Progenitor cell of endocrine pancreas (in vitro differentiated cells): ENCODE data around the gene MYNN. TPM values are rescaled to one million over a fixed set of nuclear protein-coding genes. Genes with fewer than 3 reads are reported as not detected.

Source experiments
- DNase-seq: peaks from one replicate; pipeline ENCODE4 v3.0.0; 2021; ENCODE audit warnings: low spot score; ENCODE audit not compliant: unreplicated experiment
- H3K27ac Mint-ChIP-seq: 2 replicates; pipeline ENCODE4 v1.8.0; 2021; ENCODE audit warnings: mild to moderate bottlenecking, moderate library complexity, mixed read lengths
- H3K27me3 Mint-ChIP-seq: 2 replicates; pipeline ENCODE4 v1.8.0; 2021; ENCODE audit warnings: mixed read lengths
- H3K36me3 Mint-ChIP-seq: 2 replicates; pipeline ENCODE4 v1.8.0; 2022; ENCODE audit warnings: mixed read lengths; ENCODE audit not compliant: insufficient read depth
- H3K4me1 Mint-ChIP-seq: 2 replicates; pipeline ENCODE4 v1.8.0; 2021; ENCODE audit warnings: low read depth, mixed read lengths
- H3K4me3 Mint-ChIP-seq: 2 replicates; pipeline ENCODE4 v1.8.0; 2021; ENCODE audit warnings: low read depth, mild to moderate bottlenecking, moderate library complexity, mixed read lengths
- H3K9me3 Mint-ChIP-seq: 2 replicates; pipeline ENCODE4 v1.8.0; 2021; ENCODE audit warnings: low read depth, mixed read lengths
- total RNA-seq: library from RNA; stranded (reverse); gene quantifications from 2 replicates; pipeline ENCODE4 v1.2.1, GENCODE V29; 2021
- TF ChIP-seq, protein P1 (sequence below): fragments of 200-600 bp; sonication (generic); IDR thresholded peaks from one replicate; pipeline ENCODE4 v1.5.0; 2021; ENCODE audit warnings: antibody characterized with exemption, mild to moderate bottlenecking; ENCODE audit not compliant: unreplicated experiment

MYNN gene
- total RNA-seq, 1 donor from 2014 or later, result 15.8 TPM

GRCh38 chr3:169769287-169770181 lies 3.7 kb upstream of the MYNN start, which contains the start of gene ACTRT3:
Gene ACTRT3 (minus strand): TSS chr3:169769561. CDS start chr3:169769520, 41 bp downstream.
- H3K27ac Mint-ChIP-seq, result peak within 1 kb of the TSS; percentile 97
- H3K9me3 Mint-ChIP-seq, result peaks cover 9% of the 10 kb centered on the region
- TF ChIP-seq, protein P1, sequence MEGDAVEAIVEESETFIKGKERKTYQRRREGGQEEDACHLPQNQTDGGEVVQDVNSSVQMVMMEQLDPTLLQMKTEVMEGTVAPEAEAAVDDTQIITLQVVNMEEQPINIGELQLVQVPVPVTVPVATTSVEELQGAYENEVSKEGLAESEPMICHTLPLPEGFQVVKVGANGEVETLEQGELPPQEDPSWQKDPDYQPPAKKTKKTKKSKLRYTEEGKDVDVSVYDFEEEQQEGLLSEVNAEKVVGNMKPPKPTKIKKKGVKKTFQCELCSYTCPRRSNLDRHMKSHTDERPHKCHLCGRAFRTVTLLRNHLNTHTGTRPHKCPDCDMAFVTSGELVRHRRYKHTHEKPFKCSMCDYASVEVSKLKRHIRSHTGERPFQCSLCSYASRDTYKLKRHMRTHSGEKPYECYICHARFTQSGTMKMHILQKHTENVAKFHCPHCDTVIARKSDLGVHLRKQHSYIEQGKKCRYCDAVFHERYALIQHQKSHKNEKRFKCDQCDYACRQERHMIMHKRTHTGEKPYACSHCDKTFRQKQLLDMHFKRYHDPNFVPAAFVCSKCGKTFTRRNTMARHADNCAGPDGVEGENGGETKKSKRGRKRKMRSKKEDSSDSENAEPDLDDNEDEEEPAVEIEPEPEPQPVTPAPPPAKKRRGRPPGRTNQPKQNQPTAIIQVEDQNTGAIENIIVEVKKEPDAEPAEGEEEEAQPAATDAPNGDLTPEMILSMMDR, result no peak
- DNase-seq, result peak; percentile 67
- no peaks in the 10 kb centered on the region for H3K27me3 Mint-ChIP-seq
- H3K4me1 Mint-ChIP-seq, result peaks cover 12% of the 10 kb centered on the region
- H3K36me3 Mint-ChIP-seq, result peaks cover 6% of the 10 kb centered on the region
- peak within 1 kb of the TSS; percentile 87 for H3K4me3 Mint-ChIP-seq

DNA sequence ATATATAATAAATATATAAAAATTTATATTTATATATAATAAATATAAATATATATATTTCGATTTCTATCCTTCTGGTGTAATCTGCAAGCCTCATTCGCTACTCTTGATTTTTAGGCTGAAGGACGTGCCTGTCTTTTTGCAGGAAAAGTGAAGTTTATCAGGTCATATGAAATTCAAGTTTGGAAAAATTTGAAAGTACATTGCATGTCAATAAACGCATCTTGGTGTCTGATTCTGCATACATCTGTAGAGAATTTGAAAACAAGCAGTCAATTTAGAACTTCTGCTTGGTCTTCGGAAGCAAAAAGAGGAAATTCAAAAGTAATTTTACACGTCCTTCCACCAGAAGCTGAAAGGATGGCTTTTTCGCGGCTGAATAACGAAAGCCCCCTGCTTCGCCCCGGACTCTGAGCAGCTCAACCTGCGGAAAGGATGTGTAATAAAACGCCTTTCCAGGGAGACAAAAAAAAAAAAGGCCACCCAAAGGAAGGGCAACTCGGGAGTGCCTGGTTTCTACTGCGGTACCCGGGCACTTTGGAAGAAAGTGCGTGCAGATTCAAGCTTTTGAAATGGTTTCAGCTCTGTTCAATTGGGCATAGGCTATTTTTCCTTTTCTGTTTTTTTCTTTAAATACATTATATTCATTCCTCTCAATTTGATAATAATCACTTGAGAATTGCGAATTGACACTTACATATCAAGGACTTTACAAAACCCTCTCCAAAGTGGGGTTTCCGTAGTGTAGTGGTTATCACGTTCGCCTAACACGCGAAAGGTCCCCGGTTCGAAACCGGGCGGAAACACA lies 1.5 kb upstream of the MYNN start:
- peaks cover 16% of the 10 kb centered on the region for H3K4me1 Mint-ChIP-seq
- DNase-seq, result peak; percentile 50
- H3K27ac Mint-ChIP-seq, result peak overlapping the region; percentile 99
- no peaks in the 10 kb centered on the region for H3K9me3 Mint-ChIP-seq
- H3K36me3 Mint-ChIP-seq, result peaks cover 4% of the 10 kb centered on the region
- no peaks in the 10 kb centered on the region for H3K27me3 Mint-ChIP-seq
- TF ChIP-seq, protein P1, result no peak
- peak overlapping the region; percentile 99 for H3K4me3 Mint-ChIP-seq

DNA sequence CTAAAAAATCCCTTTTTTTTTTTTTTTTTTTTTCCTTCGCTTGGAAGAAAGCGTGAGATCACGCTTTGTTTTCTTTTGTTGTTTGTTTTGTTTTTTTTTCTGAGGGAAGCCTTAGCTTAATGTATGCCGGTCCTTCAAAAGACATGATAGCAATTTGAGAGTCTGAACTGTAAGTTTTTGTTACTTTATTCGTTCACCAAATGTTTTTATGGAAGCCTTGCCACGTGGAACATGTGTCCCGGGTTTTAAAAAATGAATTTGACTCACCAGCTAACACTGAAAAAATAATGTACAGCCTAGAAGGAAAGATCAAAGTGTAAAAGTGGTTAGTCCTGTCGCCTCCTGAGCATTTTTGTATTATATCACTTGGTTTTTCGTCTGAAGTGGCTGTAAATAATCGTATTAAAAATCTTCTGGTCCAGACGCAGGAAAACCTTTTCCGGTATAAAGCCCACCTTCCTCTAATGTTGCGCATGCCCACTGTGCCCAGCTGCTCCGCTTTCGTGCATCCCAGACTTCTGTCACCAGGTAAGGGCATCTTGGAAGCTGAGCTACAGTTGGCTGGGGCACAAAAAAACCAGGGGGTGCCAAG lies 795 bp upstream of the MYNN start:
- DNase-seq, result peak; percentile 42
- TF ChIP-seq, protein P1, result no peak

GRCh38 chr3:169774186-169774585 lies 990 bp downstream of the MYNN start:
- Mint-ChIP-seq H3K4me1 (peaks cover 16% of the 10 kb centered on the region), H3K27ac (peak overlapping the region; percentile 99), H3K36me3 (peaks cover 10% of the 10 kb centered on the region), H3K9me3 (no peaks in the 10 kb centered on the region), H3K4me3 (peak overlapping the region; percentile 99), H3K27me3 (no peaks in the 10 kb centered on the region)
- TF ChIP-seq, protein P1, result no peak
- DNase-seq, result no peak

More for the DNA sequence above, 795 bp upstream of the MYNN start:
- Mint-ChIP-seq H3K4me3 (peak overlapping the region; percentile 99), H3K27ac (peak overlapping the region; percentile 99), H3K4me1 (peaks cover 16% of the 10 kb centered on the region), H3K36me3 (peaks cover 6% of the 10 kb centered on the region), H3K9me3 (no peaks in the 10 kb centered on the region), H3K27me3 (no peaks in the 10 kb centered on the region)

- TF ChIP-seq, protein P1, result no peak
- peaks cover 13% of the 10 kb centered on the region for H3K4me1 Mint-ChIP-seq
- H3K36me3 Mint-ChIP-seq, result peaks cover 19% of the 10 kb centered on the region
- H3K4me3 Mint-ChIP-seq, result no peak overlapping the region
- H3K27ac Mint-ChIP-seq, result no peak overlapping the region
- H3K27me3 Mint-ChIP-seq, result no peaks in the 10 kb centered on the region
- H3K9me3 Mint-ChIP-seq, result no peaks in the 10 kb centered on the region
- DNase-seq, result no peak
Observed at GRCh38 chr3:169777822-169778221, 4.6 kb downstream of the MYNN start.
